ENCODE results near the gene MED12L.

DNA sequence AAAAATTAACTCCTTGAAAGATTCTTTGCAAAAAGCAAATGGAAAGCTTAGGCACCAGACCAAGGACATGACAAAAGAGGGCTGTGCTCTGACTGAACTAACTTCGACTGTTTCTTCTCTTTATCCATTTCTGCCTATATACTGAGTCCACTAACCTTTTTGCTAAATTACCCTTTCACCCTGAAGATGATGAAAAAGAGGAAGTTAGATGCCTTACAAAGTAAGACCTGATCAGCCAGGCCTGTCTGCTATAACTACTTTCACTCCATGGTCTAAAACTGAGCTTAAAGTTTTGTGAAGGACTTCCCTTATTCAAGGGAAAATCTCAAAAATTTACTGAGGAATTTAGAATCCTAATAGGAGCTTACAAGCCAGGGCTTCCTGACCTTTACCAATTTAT lies 381.6 kb downstream of the MED12L start:
- TF ChIP-seq EZH2 (IDR thresholded peaks at IDR 0.05; ENCODE audit: low read depth), result no peak
- TF ChIP-seq, protein P1, sequence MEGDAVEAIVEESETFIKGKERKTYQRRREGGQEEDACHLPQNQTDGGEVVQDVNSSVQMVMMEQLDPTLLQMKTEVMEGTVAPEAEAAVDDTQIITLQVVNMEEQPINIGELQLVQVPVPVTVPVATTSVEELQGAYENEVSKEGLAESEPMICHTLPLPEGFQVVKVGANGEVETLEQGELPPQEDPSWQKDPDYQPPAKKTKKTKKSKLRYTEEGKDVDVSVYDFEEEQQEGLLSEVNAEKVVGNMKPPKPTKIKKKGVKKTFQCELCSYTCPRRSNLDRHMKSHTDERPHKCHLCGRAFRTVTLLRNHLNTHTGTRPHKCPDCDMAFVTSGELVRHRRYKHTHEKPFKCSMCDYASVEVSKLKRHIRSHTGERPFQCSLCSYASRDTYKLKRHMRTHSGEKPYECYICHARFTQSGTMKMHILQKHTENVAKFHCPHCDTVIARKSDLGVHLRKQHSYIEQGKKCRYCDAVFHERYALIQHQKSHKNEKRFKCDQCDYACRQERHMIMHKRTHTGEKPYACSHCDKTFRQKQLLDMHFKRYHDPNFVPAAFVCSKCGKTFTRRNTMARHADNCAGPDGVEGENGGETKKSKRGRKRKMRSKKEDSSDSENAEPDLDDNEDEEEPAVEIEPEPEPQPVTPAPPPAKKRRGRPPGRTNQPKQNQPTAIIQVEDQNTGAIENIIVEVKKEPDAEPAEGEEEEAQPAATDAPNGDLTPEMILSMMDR (conservative IDR thresholded peaks at IDR 0.05), result no peak
